ENCODE results near the gene GALNT10. TPM values are rescaled to one million over a fixed set of nuclear protein-coding genes. Genes with fewer than 3 reads are reported as not detected.

Gene GALNT10
- polyA plus RNA-seq, 1 experiment, result 203 TPM

DNA sequence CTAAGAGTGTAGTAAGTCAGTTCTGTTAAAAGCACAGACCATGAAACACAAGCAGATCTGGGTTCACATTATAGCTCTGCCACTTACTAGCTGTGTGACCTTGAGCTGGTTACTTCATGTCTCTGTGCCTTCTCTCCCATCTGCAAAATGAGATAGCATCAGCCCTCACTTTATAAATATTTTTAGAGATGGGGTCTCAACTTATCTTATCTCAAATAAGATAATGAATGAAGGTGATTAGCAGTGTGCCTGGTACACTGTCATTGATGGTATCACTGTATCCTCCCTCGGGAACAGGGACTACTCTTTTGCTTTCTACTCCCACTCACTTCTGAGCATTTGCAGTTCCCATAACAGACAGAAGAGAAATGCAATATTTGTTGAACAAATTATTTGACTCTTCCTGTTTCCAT is 52.4 kb downstream of the GALNT10 start:
- POLR2A ChIA-PET, result no interaction called here
- H3K27me3 ChIP-seq (ENCODE audit: control insufficient read depth, insufficient read depth, low read length), result no peaks in the 10 kb centered on the region
- H3K4me3 ChIP-seq (ENCODE audit: low read depth, low read length), result no peak overlapping the region
- DNase-seq (ENCODE audit: low read depth), result no peak
- CTCF ChIA-PET, result interaction anchor here (0.5 to 1.5 kb wide), 3 partner anchors 12 to 28 kb away, joined by 3 to 6 read pairs (median 3); no protein-coding TSS in a partner anchor
- H3K36me3 ChIP-seq (ENCODE audit: control insufficient read depth, insufficient read depth, low read length), result no peaks in the 10 kb centered on the region
- TF ChIP-seq, protein P1, sequence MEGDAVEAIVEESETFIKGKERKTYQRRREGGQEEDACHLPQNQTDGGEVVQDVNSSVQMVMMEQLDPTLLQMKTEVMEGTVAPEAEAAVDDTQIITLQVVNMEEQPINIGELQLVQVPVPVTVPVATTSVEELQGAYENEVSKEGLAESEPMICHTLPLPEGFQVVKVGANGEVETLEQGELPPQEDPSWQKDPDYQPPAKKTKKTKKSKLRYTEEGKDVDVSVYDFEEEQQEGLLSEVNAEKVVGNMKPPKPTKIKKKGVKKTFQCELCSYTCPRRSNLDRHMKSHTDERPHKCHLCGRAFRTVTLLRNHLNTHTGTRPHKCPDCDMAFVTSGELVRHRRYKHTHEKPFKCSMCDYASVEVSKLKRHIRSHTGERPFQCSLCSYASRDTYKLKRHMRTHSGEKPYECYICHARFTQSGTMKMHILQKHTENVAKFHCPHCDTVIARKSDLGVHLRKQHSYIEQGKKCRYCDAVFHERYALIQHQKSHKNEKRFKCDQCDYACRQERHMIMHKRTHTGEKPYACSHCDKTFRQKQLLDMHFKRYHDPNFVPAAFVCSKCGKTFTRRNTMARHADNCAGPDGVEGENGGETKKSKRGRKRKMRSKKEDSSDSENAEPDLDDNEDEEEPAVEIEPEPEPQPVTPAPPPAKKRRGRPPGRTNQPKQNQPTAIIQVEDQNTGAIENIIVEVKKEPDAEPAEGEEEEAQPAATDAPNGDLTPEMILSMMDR (IDR thresholded peaks at IDR 0.05; ENCODE audit: insufficient read depth, low read depth, low read length), result no peak

GRCh38 chr5:154243736-154244135 is 53.2 kb downstream of the GALNT10 start:
- Histone ChIP-seq H3K4me3 (ENCODE audit: low read depth, low read length) (no peak overlapping the region), H3K27me3 (ENCODE audit: control insufficient read depth, insufficient read depth, low read length) (no peaks in the 10 kb centered on the region), H3K36me3 (ENCODE audit: control insufficient read depth, insufficient read depth, low read length) (no peaks in the 10 kb centered on the region)
- CTCF ChIA-PET, result interaction anchor here (0.7 kb wide), 1 partner anchor 160 kb away, joined by 3 read pairs; no protein-coding TSS in a partner anchor
- DNase-seq (ENCODE audit: low read depth), result no peak
- POLR2A ChIA-PET, result no interaction called here
- TF ChIP-seq, protein P1 (IDR thresholded peaks at IDR 0.05; ENCODE audit: insufficient read depth, low read depth, low read length), result no peak

- DNase-seq (ENCODE audit: low read depth), result no peak
These were observed 53.9 kb downstream of the GALNT10 start for GRCh38 chr5:154244476-154244875.

DNA sequence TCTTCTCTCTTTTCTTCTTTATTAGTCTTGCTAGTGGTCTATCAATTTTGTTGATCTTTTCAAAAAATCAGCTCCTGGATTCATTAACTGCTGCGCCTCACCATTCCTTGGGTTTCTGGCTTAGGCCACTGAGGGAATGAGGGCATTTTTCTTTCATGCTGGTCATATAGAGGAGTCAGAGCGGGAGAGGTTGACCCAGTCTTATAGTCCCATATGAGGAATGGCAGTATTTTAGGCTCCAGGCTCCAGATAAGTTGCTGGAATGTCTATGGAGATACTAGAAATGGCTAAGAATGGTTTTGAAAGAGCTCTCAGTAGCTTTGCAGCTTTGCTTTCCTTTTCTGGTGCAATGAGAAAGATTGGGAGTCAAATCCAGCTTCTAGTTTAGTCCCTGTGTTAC is 58.2 kb downstream of the GALNT10 start:
- Histone ChIP-seq H3K27me3 (ENCODE audit: control insufficient read depth, insufficient read depth, low read length) (no peaks in the 10 kb centered on the region), H3K36me3 (ENCODE audit: control insufficient read depth, insufficient read depth, low read length) (no peaks in the 10 kb centered on the region), H3K4me3 (ENCODE audit: low read depth, low read length) (no peak overlapping the region)
- DNase-seq (ENCODE audit: low read depth), result no peak
- TF ChIP-seq, protein P1 (IDR thresholded peaks at IDR 0.05; ENCODE audit: insufficient read depth, low read depth, low read length), result no peak
- CTCF ChIA-PET, result no interaction called here
- POLR2A ChIA-PET, result no interaction called here

More at GRCh38 chr5:154244476-154244875, 53.9 kb downstream of the GALNT10 start:
- TF ChIP-seq, protein P1 (IDR thresholded peaks at IDR 0.05; ENCODE audit: insufficient read depth, low read depth, low read length), result no peak
- ChIA-PET POLR2A (no interaction called here), CTCF (interaction anchor here (0.6 to 0.9 kb wide), 3 partner anchors 12 to 171 kb away, joined by 3 to 4 read pairs (median 3); no protein-coding TSS in a partner anchor)
- Histone ChIP-seq H3K36me3 (ENCODE audit: control insufficient read depth, insufficient read depth, low read length) (no peaks in the 10 kb centered on the region), H3K4me3 (ENCODE audit: low read depth, low read length) (no peak overlapping the region), H3K27me3 (ENCODE audit: control insufficient read depth, insufficient read depth, low read length) (no peaks in the 10 kb centered on the region)

- TF ChIP-seq, protein P1 (IDR thresholded peaks at IDR 0.05; ENCODE audit: insufficient read depth, low read depth, low read length), result no peak
- DNase-seq (ENCODE audit: low read depth), result no peak
- POLR2A ChIA-PET, result no interaction called here
These were observed 59.3 kb downstream of the GALNT10 start for GRCh38 chr5:154249826-154250225.

More at GRCh38 chr5:154249826-154250225, 59.3 kb downstream of the GALNT10 start:
- Histone ChIP-seq H3K4me3 (ENCODE audit: low read depth, low read length) (no peak overlapping the region), H3K27me3 (ENCODE audit: control insufficient read depth, insufficient read depth, low read length) (no peaks in the 10 kb centered on the region), H3K36me3 (ENCODE audit: control insufficient read depth, insufficient read depth, low read length) (no peaks in the 10 kb centered on the region; the same call in 1 of the 2 replicates)
- CTCF ChIA-PET, result interaction anchor here (1.0 kb wide), 1 partner anchor 53 kb away, joined by 4 read pairs; no protein-coding TSS in a partner anchor
